ENCODE results near the gene CDCA8.

Gene CDCA8

DNA sequence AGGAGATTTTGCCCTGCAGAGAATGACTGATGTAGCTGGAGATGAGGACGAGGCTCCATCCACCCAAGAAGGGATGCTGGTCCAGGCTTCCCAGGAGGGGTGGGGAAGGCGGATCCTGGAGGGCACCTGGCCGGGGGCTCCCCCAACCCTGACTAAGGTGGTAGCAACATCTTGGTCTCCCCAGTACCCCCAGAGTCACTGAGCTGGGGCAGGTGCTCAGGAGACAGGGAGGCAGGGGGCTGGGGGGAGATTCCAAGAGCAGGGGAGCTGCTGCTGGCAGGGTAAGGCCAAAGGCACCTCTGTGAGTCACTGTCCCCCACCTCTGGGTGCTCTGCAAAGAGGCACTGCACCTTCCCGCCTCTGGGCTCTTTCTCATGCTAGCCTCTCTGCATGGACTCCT, 24.0 kb downstream of the CDCA8 start:
- 94% methylated on average over 3 of the region's 4 CpGs; no CpG with 5 or more reads in 1 of the 2 experiments for WGBS, 2 experiments (ENCODE audit: insufficient coverage in 2 of 2)
- Histone ChIP-seq H3K36me3 (ENCODE audit: control insufficient read depth, insufficient read depth, low read length) (no peaks in the 10 kb centered on the region), H3K9me3 (ENCODE audit: control insufficient read depth, low read length) (no peaks in the 10 kb centered on the region)

DNA sequence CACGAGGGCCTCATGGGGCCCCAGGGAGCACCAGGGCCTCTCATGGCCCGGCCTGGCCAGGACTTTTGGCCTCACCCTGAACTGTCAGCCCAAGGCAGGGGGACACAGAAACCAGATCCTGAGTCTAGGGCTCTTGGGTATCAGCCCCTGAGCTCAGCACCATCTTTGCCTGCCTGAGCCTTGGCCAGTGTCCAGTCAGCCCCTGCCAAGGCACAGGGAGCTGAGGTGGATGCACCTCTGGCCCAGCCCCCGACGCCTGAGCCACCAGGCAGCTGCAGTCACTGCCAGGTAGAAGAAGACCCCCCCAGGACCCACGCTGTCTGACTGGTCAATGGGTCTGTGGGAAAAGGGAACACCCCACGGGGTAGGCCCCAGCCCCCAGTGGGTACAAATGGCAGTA, 25.3 kb downstream of the CDCA8 start:
- no peak overlapping the region for H3K27ac ChIP-seq (ENCODE audit: low read depth, low read length, severe bottlenecking)
- no peaks in the 10 kb centered on the region for H3K36me3 ChIP-seq (ENCODE audit: control insufficient read depth, insufficient read depth, low read length)
- H3K9me3 ChIP-seq (ENCODE audit: control insufficient read depth, low read length) = no peaks in the 10 kb centered on the region
- no peaks in the 10 kb centered on the region for H3K4me1 ChIP-seq (ENCODE audit: control insufficient read depth, insufficient read depth, low read length, poor library complexity, severe bottlenecking)
- no peak overlapping the region for H3K4me3 ChIP-seq (ENCODE audit: extremely low read depth, insufficient read depth, low read length, poor library complexity, severe bottlenecking)
- 73 to 79% methylated on average over 3 of the region's 6 CpGs for whole genome bisulfite sequencing, 2 experiments (ENCODE audit: insufficient coverage in 2 of 2)

More for the DNA sequence above, 24.0 kb downstream of the CDCA8 start:
- no peak overlapping the region for H3K27ac ChIP-seq (ENCODE audit: low read depth, low read length, severe bottlenecking)
- H3K4me1 ChIP-seq (ENCODE audit: control insufficient read depth, insufficient read depth, low read length, poor library complexity, severe bottlenecking) = no peaks in the 10 kb centered on the region
- H3K4me3 ChIP-seq (ENCODE audit: extremely low read depth, insufficient read depth, low read length, poor library complexity, severe bottlenecking) = no peak overlapping the region

DNA sequence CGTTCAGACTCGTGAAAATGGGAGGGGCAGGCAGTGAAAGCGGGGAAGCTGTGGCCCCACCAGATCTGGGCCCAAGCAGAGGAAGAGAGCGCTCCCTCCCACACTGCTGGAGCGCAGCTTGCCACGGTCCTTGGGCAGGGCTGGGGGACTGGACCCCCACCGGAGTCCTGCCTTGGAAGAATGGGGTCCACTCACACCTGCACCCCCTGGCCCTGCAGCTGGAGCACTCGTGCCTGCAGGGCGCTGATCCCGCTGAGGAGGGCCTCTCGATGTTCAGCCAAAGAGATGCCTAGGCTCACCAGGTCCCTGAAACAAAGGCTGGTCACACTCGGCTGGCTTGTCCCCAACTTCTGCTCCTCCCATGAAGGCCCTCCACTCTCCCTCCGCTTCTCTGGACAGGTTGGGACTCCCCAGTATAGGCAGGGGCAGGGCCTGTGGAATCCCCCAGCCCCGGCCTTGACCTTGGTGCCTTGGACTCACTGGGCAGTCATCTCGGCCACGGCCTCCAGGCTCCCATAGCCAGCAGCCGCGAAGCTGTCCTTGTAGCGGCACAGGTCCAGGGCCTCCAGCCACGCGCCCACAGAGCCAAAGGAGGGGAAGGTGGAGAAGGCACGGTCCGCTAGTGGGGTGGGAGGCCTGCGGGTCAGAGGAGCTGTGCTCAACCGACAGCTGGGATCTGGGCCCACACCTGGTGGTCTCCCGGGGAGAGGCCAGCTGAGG, 26.0 kb downstream of the CDCA8 start:
- WGBS, 2 experiments (ENCODE audit: insufficient coverage in 2 of 2) = 84 to 89% methylated on average over 21 to 24 of the region's 26 CpGs
- H3K4me1 ChIP-seq (ENCODE audit: control insufficient read depth, insufficient read depth, low read length, poor library complexity, severe bottlenecking) = no peaks in the 10 kb centered on the region
- H3K27ac ChIP-seq (ENCODE audit: low read depth, low read length, severe bottlenecking) = no peak overlapping the region

DNA sequence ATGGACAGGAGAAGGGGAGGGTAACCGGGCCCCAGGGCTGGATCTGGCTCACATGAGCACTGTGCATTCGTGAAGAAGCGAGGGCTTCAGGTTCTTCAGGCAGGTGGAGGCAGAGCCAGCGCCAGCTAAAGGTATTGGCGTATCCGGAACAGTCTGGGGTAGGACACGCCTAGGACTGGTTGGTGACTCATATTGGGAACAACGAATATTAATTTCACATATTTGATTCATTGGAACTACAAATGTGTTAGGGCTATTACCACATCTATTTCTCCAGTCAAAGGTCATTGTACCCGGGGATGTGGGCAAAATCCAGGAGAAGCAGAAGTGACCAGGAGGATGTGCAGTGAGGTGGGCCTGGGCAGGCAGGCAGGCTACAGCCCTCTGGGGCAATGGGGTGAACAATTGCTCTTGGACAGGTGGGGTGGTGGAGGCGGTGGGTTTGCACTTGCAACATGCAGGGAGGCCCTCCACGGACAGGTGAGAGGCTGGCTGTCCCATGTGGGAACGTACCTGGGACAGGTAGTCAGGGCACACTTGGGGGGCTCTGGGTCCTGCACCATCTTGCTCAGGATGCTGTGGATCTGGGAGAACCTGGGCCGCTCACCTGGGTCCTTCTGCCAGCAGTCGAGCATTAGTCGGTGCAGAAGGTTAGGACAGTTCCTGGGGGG, 26.7 kb downstream of the CDCA8 start:
- 86 to 92% methylated on average over 10 to 13 of the region's 15 CpGs for WGBS, 2 experiments (ENCODE audit: insufficient coverage in 2 of 2)
- Histone ChIP-seq H3K4me1 (ENCODE audit: control insufficient read depth, insufficient read depth, low read length, poor library complexity, severe bottlenecking) (no peaks in the 10 kb centered on the region), H3K27ac (ENCODE audit: low read depth, low read length, severe bottlenecking) (no peak overlapping the region), H3K4me3 (ENCODE audit: extremely low read depth, insufficient read depth, low read length, poor library complexity, severe bottlenecking) (no peak overlapping the region), H3K36me3 (ENCODE audit: control insufficient read depth, insufficient read depth, low read length) (no peaks in the 10 kb centered on the region), H3K9me3 (ENCODE audit: control insufficient read depth, low read length) (no peaks in the 10 kb centered on the region)

More for the DNA sequence above, 26.0 kb downstream of the CDCA8 start:
- Histone ChIP-seq H3K4me3 (ENCODE audit: extremely low read depth, insufficient read depth, low read length, poor library complexity, severe bottlenecking) (no peak overlapping the region), H3K9me3 (ENCODE audit: control insufficient read depth, low read length) (no peaks in the 10 kb centered on the region), H3K36me3 (ENCODE audit: control insufficient read depth, insufficient read depth, low read length) (no peaks in the 10 kb centered on the region)

DNA sequence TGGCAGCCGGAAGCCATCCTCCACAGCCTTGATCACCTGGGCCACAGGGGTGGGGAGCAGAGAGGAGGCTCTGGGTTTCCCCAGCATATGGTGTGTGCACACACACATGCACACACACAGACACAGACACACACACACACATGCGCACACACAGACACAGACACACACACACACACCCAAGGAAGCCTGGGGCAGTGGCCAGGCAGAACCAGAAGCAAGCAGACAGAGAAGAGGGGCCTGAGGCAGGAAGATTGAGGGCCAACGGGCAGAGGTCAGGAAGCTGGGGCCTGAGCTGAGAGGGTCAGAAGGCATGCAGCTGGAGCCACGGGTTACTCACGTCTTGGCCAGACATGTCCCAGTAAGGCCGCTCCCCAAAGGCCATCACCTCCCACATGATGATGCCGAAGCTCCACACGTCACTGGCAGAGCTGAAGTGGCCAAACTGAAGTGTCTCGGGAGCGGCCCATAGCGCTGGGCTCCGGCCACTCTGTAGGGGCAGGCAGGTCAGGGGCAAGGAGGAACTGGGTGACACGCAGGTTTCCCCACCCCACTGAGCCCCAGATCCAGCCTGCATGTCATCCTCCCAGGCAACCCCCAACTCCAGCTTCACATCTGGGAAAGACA, 27.4 kb downstream of the CDCA8 start:
- Histone ChIP-seq H3K27ac (ENCODE audit: low read depth, low read length, severe bottlenecking) (no peak overlapping the region), H3K36me3 (ENCODE audit: control insufficient read depth, insufficient read depth, low read length) (no peaks in the 10 kb centered on the region), H3K4me1 (ENCODE audit: control insufficient read depth, insufficient read depth, low read length, poor library complexity, severe bottlenecking) (no peaks in the 10 kb centered on the region), H3K4me3 (ENCODE audit: extremely low read depth, insufficient read depth, low read length, poor library complexity, severe bottlenecking) (no peak overlapping the region), H3K9me3 (ENCODE audit: control insufficient read depth, low read length) (no peaks in the 10 kb centered on the region)
- WGBS, 2 experiments (ENCODE audit: insufficient coverage in 2 of 2) = 91 to 93% methylated on average over 4 to 9 of the region's 13 CpGs

DNA sequence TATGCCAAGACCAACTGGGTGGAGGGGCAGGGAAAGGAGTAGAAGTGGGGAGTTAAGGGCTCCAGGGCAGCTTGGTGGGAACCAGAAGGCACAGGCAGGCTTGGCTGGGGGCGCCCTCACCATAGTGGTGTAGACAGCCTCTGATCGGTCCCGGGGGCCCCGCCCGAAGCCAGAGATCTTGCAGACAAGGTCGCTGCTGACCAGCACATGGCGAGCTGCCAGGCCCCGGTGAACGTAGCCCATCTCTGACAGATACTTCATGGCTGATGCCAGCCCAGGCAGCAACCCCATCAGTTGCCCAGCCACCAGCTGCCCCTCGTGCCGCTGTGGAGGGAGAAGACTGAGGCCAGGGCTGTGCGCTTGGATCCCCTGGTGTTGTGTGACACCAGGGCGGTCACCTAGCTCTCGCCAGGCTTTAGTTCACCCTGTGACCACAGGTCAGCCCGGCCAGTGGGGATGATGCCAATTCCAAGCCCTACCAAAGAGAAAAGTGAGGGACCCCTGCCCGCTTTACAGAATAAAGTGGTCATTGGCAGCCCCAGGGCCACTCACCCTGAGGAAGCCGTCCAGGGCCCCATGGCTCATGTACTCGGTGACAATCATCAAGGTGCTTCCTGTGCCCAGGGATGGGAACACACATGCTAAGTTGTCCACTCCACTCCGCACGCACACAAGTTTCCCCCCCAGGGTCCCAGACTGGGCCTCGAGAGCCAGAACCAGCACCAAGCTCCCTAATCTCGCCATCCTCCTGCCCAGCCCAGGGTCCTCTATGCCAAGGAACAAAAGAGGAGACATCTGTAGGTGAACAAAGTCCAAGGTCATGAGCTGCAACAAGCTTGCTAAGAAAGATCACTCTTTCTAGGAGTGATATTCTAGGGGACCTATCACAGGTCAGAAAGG, 28.2 kb downstream of the CDCA8 start:
- Histone ChIP-seq H3K4me1 (ENCODE audit: control insufficient read depth, insufficient read depth, low read length, poor library complexity, severe bottlenecking) (no peaks in the 10 kb centered on the region), H3K27ac (ENCODE audit: low read depth, low read length, severe bottlenecking) (no peak overlapping the region), H3K4me3 (ENCODE audit: extremely low read depth, insufficient read depth, low read length, poor library complexity, severe bottlenecking) (no peak overlapping the region), H3K36me3 (ENCODE audit: control insufficient read depth, insufficient read depth, low read length) (no peaks in the 10 kb centered on the region), H3K9me3 (ENCODE audit: control insufficient read depth, low read length) (no peaks in the 10 kb centered on the region)
- 89 to 92% methylated on average over 21 of the region's 22 CpGs for WGBS, 2 experiments (ENCODE audit: insufficient coverage in 2 of 2)

DNA sequence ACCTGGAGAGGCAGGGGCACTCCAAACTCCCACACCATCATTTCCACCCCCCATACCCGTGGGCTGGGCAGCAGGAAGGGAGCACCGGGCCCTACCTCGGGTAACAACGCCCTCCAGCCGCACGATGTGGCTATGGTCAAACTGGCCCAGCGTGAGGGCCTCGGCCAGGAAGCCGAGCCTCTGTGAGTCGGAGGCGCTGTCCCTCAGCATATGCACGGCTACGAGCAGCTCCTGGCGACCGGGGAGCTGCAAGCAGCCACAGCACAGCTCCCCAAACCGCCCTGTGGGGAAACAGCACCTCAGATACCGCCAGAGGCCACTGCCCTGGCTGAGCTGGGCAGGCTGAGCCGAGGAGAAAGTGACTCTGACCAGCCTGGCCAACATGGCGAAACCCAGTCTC, 29.2 kb downstream of the CDCA8 start:
- WGBS, 2 experiments (ENCODE audit: insufficient coverage in 2 of 2) = 76 to 80% methylated on average over 16 to 17 of the region's 19 CpGs
- Histone ChIP-seq H3K9me3 (ENCODE audit: control insufficient read depth, low read length) (no peaks in the 10 kb centered on the region), H3K4me1 (ENCODE audit: control insufficient read depth, insufficient read depth, low read length, poor library complexity, severe bottlenecking) (no peaks in the 10 kb centered on the region)

DNA sequence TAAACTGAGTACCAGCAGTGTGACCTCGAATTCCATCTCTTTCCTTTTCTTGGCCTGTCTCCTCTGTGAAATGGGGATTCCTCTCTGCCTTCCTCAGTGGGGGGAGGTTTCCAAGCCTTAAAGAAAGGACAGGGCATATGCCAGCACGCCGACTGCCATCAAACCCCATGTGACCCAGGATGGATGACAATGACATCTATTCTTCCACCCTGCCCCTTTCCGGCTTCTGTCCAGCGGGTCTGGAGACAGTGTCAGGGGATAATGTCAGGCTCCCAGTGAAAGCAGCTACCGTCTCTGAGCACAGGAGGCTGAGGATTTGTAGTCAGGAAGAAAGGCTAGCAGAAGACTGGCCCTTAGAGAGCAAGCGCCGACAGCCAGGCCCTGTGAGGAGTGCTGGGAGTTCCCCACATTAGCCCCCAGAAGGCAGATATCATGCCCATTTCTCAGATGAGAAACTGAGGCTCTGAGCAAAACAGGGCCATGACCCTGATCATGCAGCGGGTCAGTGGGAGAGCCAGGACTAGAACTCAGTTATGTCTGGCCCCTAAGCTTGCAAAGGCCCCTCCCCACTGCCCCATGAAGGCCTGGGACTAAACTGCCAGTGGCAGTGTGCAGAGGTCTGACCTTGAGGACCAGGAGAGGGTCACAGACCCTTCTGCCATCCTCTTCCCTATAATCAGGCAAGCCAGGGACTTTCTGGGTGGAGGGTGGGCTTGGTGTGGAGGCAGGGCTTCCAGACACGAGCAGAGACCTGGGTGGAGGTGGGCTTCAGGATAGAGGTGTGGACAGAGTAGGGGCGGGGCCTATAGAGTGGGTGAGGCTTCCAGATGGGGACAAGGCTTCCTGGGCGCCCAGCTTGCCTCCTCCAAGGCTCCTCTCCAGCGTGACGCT, 30.1 kb downstream of the CDCA8 start:
- Histone ChIP-seq H3K4me3 (ENCODE audit: extremely low read depth, insufficient read depth, low read length, poor library complexity, severe bottlenecking) (no peak overlapping the region), H3K4me1 (ENCODE audit: control insufficient read depth, insufficient read depth, low read length, poor library complexity, severe bottlenecking) (no peaks in the 10 kb centered on the region), H3K9me3 (ENCODE audit: control insufficient read depth, low read length) (no peaks in the 10 kb centered on the region), H3K36me3 (ENCODE audit: control insufficient read depth, insufficient read depth, low read length) (no peaks in the 10 kb centered on the region), H3K27ac (ENCODE audit: low read depth, low read length, severe bottlenecking) (no peak overlapping the region)
- WGBS, 2 experiments (ENCODE audit: insufficient coverage in 2 of 2) = 93 to 94% methylated on average over 9 to 11 of the region's 14 CpGs

More for the DNA sequence above, 29.2 kb downstream of the CDCA8 start:
- no peak overlapping the region for H3K4me3 ChIP-seq (ENCODE audit: extremely low read depth, insufficient read depth, low read length, poor library complexity, severe bottlenecking)
- no peak overlapping the region for H3K27ac ChIP-seq (ENCODE audit: low read depth, low read length, severe bottlenecking)
- H3K36me3 ChIP-seq (ENCODE audit: control insufficient read depth, insufficient read depth, low read length) = no peaks in the 10 kb centered on the region

DNA sequence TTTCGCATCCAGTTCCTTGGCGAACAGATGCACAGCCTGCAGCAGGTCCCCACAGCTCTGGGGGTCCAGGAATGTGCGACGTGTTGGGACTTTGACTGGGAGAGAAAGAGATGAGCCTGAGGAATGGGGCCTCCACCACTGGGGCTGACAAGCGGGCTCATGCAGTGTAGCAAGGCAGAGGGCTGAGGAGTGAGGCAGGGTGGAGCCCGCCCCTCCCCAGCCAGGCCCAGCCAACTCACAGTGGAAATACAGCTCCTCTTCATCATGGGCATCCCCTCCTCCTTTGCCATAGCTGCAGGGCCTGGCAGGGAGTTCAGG, 30.7 kb downstream of the CDCA8 start:
- Histone ChIP-seq H3K4me1 (ENCODE audit: control insufficient read depth, insufficient read depth, low read length, poor library complexity, severe bottlenecking) (no peaks in the 10 kb centered on the region), H3K36me3 (ENCODE audit: control insufficient read depth, insufficient read depth, low read length) (no peaks in the 10 kb centered on the region), H3K27ac (ENCODE audit: low read depth, low read length, severe bottlenecking) (no peak overlapping the region), H3K4me3 (ENCODE audit: extremely low read depth, insufficient read depth, low read length, poor library complexity, severe bottlenecking) (no peak overlapping the region), H3K9me3 (ENCODE audit: control insufficient read depth, low read length) (no peaks in the 10 kb centered on the region)
- WGBS, 2 experiments (ENCODE audit: insufficient coverage in 2 of 2) = 84 to 96% methylated on average over 3 to 4 of the region's 6 CpGs

Measured in mesodermal cell (in vitro differentiated cells).